SK-N-SH treated with all-trans-retinoic acid at 6 μM for 48 hours (cell line): ENCODE data around the gene ADGRB3.

Source experiments
- ARNTL ChIP-seq: fragments of 450-650 bp; formaldehyde crosslinking; IDR thresholded peaks from 2 replicates; pipeline ENCODE4 v1.5.0; 2020; ENCODE audit warnings: low read depth, mild to moderate bottlenecking, moderate library complexity, borderline replicate concordance
- OSR1 ChIP-seq: fragments of 250-450 bp; sonication (Bioruptor Pico); IDR thresholded peaks from 2 replicates; pipeline ENCODE4 v1.8.0; 2022; ENCODE audit warnings: moderate library complexity, mild to moderate bottlenecking, inconsistent platforms
- PPARA ChIP-seq: fragments of 250-450 bp; sonication (Bioruptor Pico); IDR thresholded peaks from 2 replicates; pipeline ENCODE4 v1.5.0; 2020; ENCODE audit warnings: mild to moderate bottlenecking, borderline replicate concordance
- ZFP3 ChIP-seq: fragments of 250-450 bp; sonication (Bioruptor Pico); IDR thresholded peaks from 2 replicates; pipeline ENCODE4 v1.5.0; 2020; ENCODE audit warnings: mild to moderate bottlenecking, moderate library complexity
- ZNF70 ChIP-seq: fragments of 450-650 bp; formaldehyde crosslinking; IDR thresholded peaks from 2 replicates; pipeline ENCODE4 v1.5.0; 2020; ENCODE audit warnings: mild to moderate bottlenecking, moderate library complexity

DNA sequence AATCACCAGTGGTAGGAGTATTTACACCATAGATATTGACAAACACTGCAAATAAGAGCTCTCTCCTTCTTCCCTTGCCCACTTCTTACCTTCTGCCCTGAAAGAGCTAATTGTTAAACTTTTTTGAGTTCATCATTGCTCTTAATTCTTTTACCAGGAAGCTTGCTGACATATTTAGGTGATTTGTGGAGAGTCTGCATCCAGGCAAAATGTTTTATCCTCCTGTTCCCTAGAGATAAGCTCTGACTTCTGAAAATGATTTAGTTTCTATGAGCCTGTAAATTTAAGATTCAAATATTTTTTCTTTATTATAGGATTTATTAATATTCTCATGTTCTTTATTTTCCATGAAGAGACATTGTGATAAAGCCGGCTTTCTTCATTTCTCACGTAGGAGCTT lies 81.5 kb downstream of the ADGRB3 start:
- TF ChIP-seq OSR1 (CRISPR knock-in tag) (no peak), ZNF70 (CRISPR knock-in tag) (no peak), PPARA (CRISPR knock-in tag) (no peak), ARNTL (no peak), ZFP3 (CRISPR knock-in tag) (no peak)
